H9 (cell line): ENCODE results near the gene ZMYND8. TPM values are rescaled to one million over a fixed set of nuclear protein-coding genes. Genes with fewer than 3 reads are reported as not detected.
A peak's percentile ranks its signal among the peaks of the same experiment; 100 is the strongest.

ENCODE experiments used
- DNase-seq: peaks from one replicate; pipeline ENCODE4 v3.0.0-alpha.2; 2017
- H2AFZ ChIP-seq: one replicate; pipeline ENCODE4 v1.6.1; 2013; ENCODE audit warnings: mild to moderate bottlenecking, low read length, control low read depth, moderate library complexity
- H2AK5ac ChIP-seq: 2 replicates; pipeline ENCODE4 v1.6.1; 2013; ENCODE audit warnings: low read length, control low read depth, mixed read lengths; ENCODE audit not compliant: insufficient read length
- H2BK120ac ChIP-seq: one replicate; pipeline ENCODE4 v1.6.1; 2013; ENCODE audit warnings: low read depth, mild to moderate bottlenecking, low read length, control low read depth, inconsistent platforms; ENCODE audit not compliant: poor library complexity, severe bottlenecking
- H2BK12ac ChIP-seq: 2 replicates; pipeline ENCODE4 v1.6.1; 2013; ENCODE audit warnings: low read length, control low read depth, mixed read lengths, low read depth; ENCODE audit not compliant: insufficient read length
- H2BK15ac ChIP-seq: 2 replicates; pipeline ENCODE4 v1.6.1; 2013; ENCODE audit warnings: low read depth, low read length, control low read depth
- H2BK20ac ChIP-seq: one replicate; pipeline ENCODE4 v1.6.1; 2013; ENCODE audit warnings: low read depth, mild to moderate bottlenecking, low read length, control low read depth, inconsistent platforms; ENCODE audit not compliant: poor library complexity, severe bottlenecking
- H2BK5ac ChIP-seq: 2 replicates; pipeline ENCODE4 v1.6.1; 2013; ENCODE audit warnings: low read length, control low read depth, mixed read lengths; ENCODE audit not compliant: insufficient read length
- H3K14ac ChIP-seq: 2 replicates; pipeline ENCODE4 v1.6.1; 2013; ENCODE audit warnings: low read length, control low read depth; ENCODE audit not compliant: insufficient read depth
- H3K18ac ChIP-seq: 2 replicates; pipeline ENCODE4 v1.6.1; 2013; ENCODE audit warnings: low read depth, mild to moderate bottlenecking, mixed read lengths, low read length, control low read depth; ENCODE audit not compliant: insufficient read length
- H3K23ac ChIP-seq: 2 replicates; pipeline ENCODE4 v1.6.1; 2013; ENCODE audit warnings: low read length, control low read depth, mixed read lengths, low read depth; ENCODE audit not compliant: insufficient read length
- H3K23me2 ChIP-seq: 2 replicates; pipeline ENCODE4 v1.6.1; 2013; ENCODE audit warnings: low read depth, mild to moderate bottlenecking, mixed read lengths, low read length, control low read depth; ENCODE audit not compliant: insufficient read length, poor library complexity, severe bottlenecking
- H3K27ac ChIP-seq: 2 replicates; pipeline ENCODE4 v1.5.1; 2013; ENCODE audit warnings: low read length, control low read depth, mixed read lengths, low read depth; ENCODE audit not compliant: insufficient read length
- H3K27me3 ChIP-seq: 2 replicates; pipeline ENCODE4 v1.6.1; 2013; ENCODE audit warnings: low read length, control low read depth, inconsistent platforms; ENCODE audit not compliant: insufficient read depth
- H3K4ac ChIP-seq: 2 replicates; pipeline ENCODE4 v1.6.1; 2013; ENCODE audit warnings: low read depth, mild to moderate bottlenecking, control low read depth, inconsistent platforms, low read length, moderate library complexity
- H3K4me1 ChIP-seq: 2 replicates; pipeline ENCODE4 v1.6.1; 2013; ENCODE audit warnings: low read length, control low read depth, inconsistent platforms; ENCODE audit not compliant: insufficient read depth
- H3K4me2 ChIP-seq: 2 replicates; pipeline ENCODE4 v1.6.1; 2013; ENCODE audit warnings: low read length, control low read depth, mixed read lengths; ENCODE audit not compliant: insufficient read length, insufficient read depth
- H3K56ac ChIP-seq: 2 replicates; pipeline ENCODE4 v1.6.1; 2013; ENCODE audit warnings: low read depth, mild to moderate bottlenecking, mixed read lengths, low read length, control low read depth; ENCODE audit not compliant: insufficient read length
- H3K79me1 ChIP-seq: 2 replicates; pipeline ENCODE4 v1.6.1; 2013; ENCODE audit warnings: low read depth, mild to moderate bottlenecking, moderate library complexity, low read length, control low read depth, inconsistent platforms; ENCODE audit not compliant: insufficient read depth, poor library complexity, severe bottlenecking
- H3K79me2 ChIP-seq: 2 replicates; pipeline ENCODE4 v1.6.1; 2013; ENCODE audit warnings: low read length, control low read depth, inconsistent platforms; ENCODE audit not compliant: insufficient read depth
- H3K9ac ChIP-seq: 2 replicates; pipeline ENCODE4 v1.6.1; 2013; ENCODE audit warnings: low read length, control low read depth, mixed read lengths; ENCODE audit not compliant: insufficient read length; ENCODE audit errors: extremely low read depth
- H3K9me3 ChIP-seq: one replicate; pipeline ENCODE4 v1.6.1; 2013; ENCODE audit warnings: low read depth, low read length, inconsistent platforms; ENCODE audit not compliant: control insufficient read depth
- H3T11ph ChIP-seq: one replicate; pipeline ENCODE4 v1.6.1; 2013; ENCODE audit warnings: mild to moderate bottlenecking, low read length, control low read depth, inconsistent platforms
- H4K20me1 ChIP-seq: one replicate; pipeline ENCODE4 v1.6.1; 2013; ENCODE audit not compliant: control insufficient read depth, insufficient read length, insufficient read depth
- H4K5ac ChIP-seq: 2 replicates; pipeline ENCODE4 v1.6.1; 2013; ENCODE audit warnings: low read depth, mild to moderate bottlenecking, mixed read lengths, low read length, control low read depth; ENCODE audit not compliant: insufficient read length
- H4K8ac ChIP-seq: replicated peaks from 2 replicates; pipeline ENCODE4 v1.6.1; 2013; ENCODE audit warnings: low read length, control low read depth, mixed read lengths, low read depth; ENCODE audit not compliant: insufficient read length
- H4K91ac ChIP-seq: 2 replicates; pipeline ENCODE4 v1.6.1; 2013; ENCODE audit warnings: low read depth, mild to moderate bottlenecking, moderate library complexity, mixed read lengths, low read length, control low read depth; ENCODE audit not compliant: insufficient read length
- H3K27ac Mint-ChIP-seq, 3 experiments: 2 replicates in 2 of 3; 3 replicates in 1 of 3; pipeline ENCODE4 v1.8.0; 2020 to 2021; ENCODE audit warnings: mixed read lengths in 3 of 3, mild to moderate bottlenecking in 1 of 3, moderate library complexity in 1 of 3
- H3K27me3 Mint-ChIP-seq: 2 replicates; pipeline ENCODE4 v1.8.0; 2021; ENCODE audit warnings: low read depth, mild to moderate bottlenecking, moderate library complexity, mixed read lengths
- H3K36me3 Mint-ChIP-seq, 3 experiments: 2 replicates in 2 of 3; 3 replicates in 1 of 3; pipeline ENCODE4 v1.8.0; 2020 to 2021; ENCODE audit warnings: low read depth in 3 of 3, mixed read lengths in 3 of 3; ENCODE audit not compliant: insufficient read depth in 1 of 3
- H3K4me1 Mint-ChIP-seq, 2 experiments: 2 replicates each; pipeline ENCODE4 v1.8.0; 2020; ENCODE audit warnings: mixed read lengths in 2 of 2
- H3K4me3 Mint-ChIP-seq, 2 experiments: 2 replicates in 1 of 2; 3 replicates in 1 of 2; pipeline ENCODE4 v1.8.0; 2020 to 2021; ENCODE audit warnings: mild to moderate bottlenecking in 2 of 2, mixed read lengths in 2 of 2, moderate library complexity in 1 of 2
- H3K9me3 Mint-ChIP-seq, 2 experiments: 2 replicates in 1 of 2; 3 replicates in 1 of 2; pipeline ENCODE4 v1.8.0; 2020; ENCODE audit warnings: mild to moderate bottlenecking in 2 of 2, mixed read lengths in 2 of 2, moderate library complexity in 1 of 2
- WGBS: extraction: QIAGEN DNeasy Blood & Tissue Kit; methylation state at CpG from one replicate; pipeline ENCODE4 v1.1.7; 2013; ENCODE audit warnings: missing lambda C conversion rate, low lambda C conversion rate, mixed read lengths; ENCODE audit not compliant: insufficient read length; ENCODE audit errors: extremely low coverage; 5-methylcytosine and 5-hydroxymethylcytosine counted together
- total RNA-seq: library from RNA; stranded (reverse); gene quantifications from 2 replicates; pipeline ENCODE4 v1.2.1, GENCODE V29; 2021
- TF ChIP-seq, protein P1 (sequence below): fragments of 200-600 bp; sonication (generic); conservative IDR thresholded peaks from 3 replicates; pipeline ENCODE4 v1.8.0; 2021; ENCODE audit warnings: antibody characterized with exemption, mild to moderate bottlenecking

Gene ZMYND8
- total RNA-seq, 1 experiment from 2014 or later: 158 TPM

DNA sequence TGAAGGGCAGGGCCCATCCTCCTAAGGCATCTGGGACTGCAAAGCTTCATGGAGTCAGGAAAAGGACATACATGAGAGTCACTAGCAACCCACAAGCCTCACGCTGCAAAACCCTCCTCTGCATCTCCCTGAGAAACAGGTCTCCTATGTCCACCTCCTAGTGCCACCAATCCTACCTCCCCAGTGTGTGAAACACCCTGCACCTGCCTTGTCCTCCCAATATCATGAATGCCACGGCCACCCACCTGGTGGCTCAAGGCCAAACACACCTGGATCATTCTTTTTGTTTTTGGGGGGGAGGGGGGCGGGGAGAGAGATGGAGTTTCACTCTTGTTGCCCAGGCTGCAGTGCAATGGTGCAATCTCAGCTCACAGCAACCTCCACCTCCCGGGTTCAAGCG lies 90.5 kb downstream of the ZMYND8 start:
- Histone ChIP-seq H2BK20ac (no peak overlapping the region), H3K27me3 (no peaks in the 10 kb centered on the region), H3K14ac (no peak overlapping the region), H4K20me1 (no peaks in the 10 kb centered on the region), H3K56ac (no peak overlapping the region), H2BK15ac (no peak overlapping the region), H3K9ac (no peak overlapping the region), H2BK12ac (no peak overlapping the region), H4K91ac (no peak overlapping the region), H2AFZ (no peak overlapping the region), H3K79me2 (peaks cover 10% of the 10 kb centered on the region; the same call in 1 of the 2 replicates), H3T11ph (no peak overlapping the region), H4K8ac (no peak overlapping the region), H3K27ac (no peak overlapping the region), H3K9me3 (no peaks in the 10 kb centered on the region), H4K5ac (no peak overlapping the region), H3K4me2 (no peak overlapping the region), H3K23ac (no peak overlapping the region), H3K4ac (no peak overlapping the region), H3K79me1 (peaks cover 6% of the 10 kb centered on the region), H3K23me2 (no peaks in the 10 kb centered on the region), H3K18ac (no peak overlapping the region), H3K4me1 (no peaks in the 10 kb centered on the region), H2BK120ac (no peak overlapping the region), H2BK5ac (no peak overlapping the region), H2AK5ac (no peak overlapping the region)
- TF ChIP-seq, protein P1, sequence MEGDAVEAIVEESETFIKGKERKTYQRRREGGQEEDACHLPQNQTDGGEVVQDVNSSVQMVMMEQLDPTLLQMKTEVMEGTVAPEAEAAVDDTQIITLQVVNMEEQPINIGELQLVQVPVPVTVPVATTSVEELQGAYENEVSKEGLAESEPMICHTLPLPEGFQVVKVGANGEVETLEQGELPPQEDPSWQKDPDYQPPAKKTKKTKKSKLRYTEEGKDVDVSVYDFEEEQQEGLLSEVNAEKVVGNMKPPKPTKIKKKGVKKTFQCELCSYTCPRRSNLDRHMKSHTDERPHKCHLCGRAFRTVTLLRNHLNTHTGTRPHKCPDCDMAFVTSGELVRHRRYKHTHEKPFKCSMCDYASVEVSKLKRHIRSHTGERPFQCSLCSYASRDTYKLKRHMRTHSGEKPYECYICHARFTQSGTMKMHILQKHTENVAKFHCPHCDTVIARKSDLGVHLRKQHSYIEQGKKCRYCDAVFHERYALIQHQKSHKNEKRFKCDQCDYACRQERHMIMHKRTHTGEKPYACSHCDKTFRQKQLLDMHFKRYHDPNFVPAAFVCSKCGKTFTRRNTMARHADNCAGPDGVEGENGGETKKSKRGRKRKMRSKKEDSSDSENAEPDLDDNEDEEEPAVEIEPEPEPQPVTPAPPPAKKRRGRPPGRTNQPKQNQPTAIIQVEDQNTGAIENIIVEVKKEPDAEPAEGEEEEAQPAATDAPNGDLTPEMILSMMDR: no peak
- no peaks in the 10 kb centered on the region for H3K9me3 Mint-ChIP-seq
- peak overlapping the region; percentile 49 to 92 (median 88); a peak in 5 of 7 replicates for H3K27ac Mint-ChIP-seq
- no peak overlapping the region for H3K4me3 Mint-ChIP-seq
- no peak for DNase-seq
- H3K27me3 Mint-ChIP-seq: peaks cover 2% of the 10 kb centered on the region; the same call in 1 of the 2 replicates
- H3K4me1 Mint-ChIP-seq: peaks cover 15 to 26% of the 10 kb centered on the region in 2 experiments
- no CpG with 5 or more reads among the region's 5 CpGs for WGBS
- H3K36me3 Mint-ChIP-seq: peaks cover 58 to 76% (median 68%) of the 10 kb centered on the region in 3 experiments
